GM18508 (cell line): ENCODE data around the gene PF4V1.

ENCODE experiments used
- ATAC-seq: cut with Tn5 transposase; IDR thresholded peaks from one replicate; pipeline ENCODE4 v1.9.1; 2021; ENCODE audit warnings: moderate number of reproducible peaks; ENCODE audit not compliant: insufficient read depth, unreplicated experiment

Gene PF4V1

GRCh38 chr4:73868206-73869129 lies 15.4 kb downstream of the PF4V1 start:
- ATAC-seq = no peak

GRCh38 chr4:73869130-73870055 lies 16.3 kb downstream of the PF4V1 start, which contains the start of gene CXCL1:
TSS of gene CXCL1 (plus strand) at chr4:73869393. CDS start at chr4:73869471, 78 bp downstream.
- no peak for ATAC-seq

GRCh38 chr4:73870260-73870659 lies 17.2 kb downstream of the PF4V1 start:
- ATAC-seq = no peak

- no peak for ATAC-seq
Measured at GRCh38 chr4:73870768-73871167, 17.7 kb downstream of the PF4V1 start.

- no peak for ATAC-seq
Measured at GRCh38 chr4:73871511-73872310, 18.6 kb downstream of the PF4V1 start.

- ATAC-seq = no peak
Measured at GRCh38 chr4:73872316-73873108, 19.4 kb downstream of the PF4V1 start.

- no peak for ATAC-seq
Measured at GRCh38 chr4:73874386-73874785, 21.3 kb downstream of the PF4V1 start.

GRCh38 chr4:73875401-73875800 lies 22.3 kb downstream of the PF4V1 start:
- no peak for ATAC-seq

- no peak for ATAC-seq
Measured at GRCh38 chr4:73883306-73883705, 30.2 kb downstream of the PF4V1 start.

GRCh38 chr4:73885574-73886267 lies 32.6 kb downstream of the PF4V1 start:
- ATAC-seq = no peak

GRCh38 chr4:73891326-73891725 lies 38.2 kb downstream of the PF4V1 start:
- ATAC-seq = no peak

- ATAC-seq = no peak
Measured at GRCh38 chr4:73891739-73892405, 38.8 kb downstream of the PF4V1 start.

- ATAC-seq = no peak
Measured at GRCh38 chr4:73892966-73893365, 39.9 kb downstream of the PF4V1 start.

GRCh38 chr4:73894001-73894400 lies 40.9 kb downstream of the PF4V1 start:
- ATAC-seq = no peak

- ATAC-seq = no peak
Measured at GRCh38 chr4:73895201-73896175, 42.4 kb downstream of the PF4V1 start.

- no peak for ATAC-seq
Measured at GRCh38 chr4:73896416-73896815, 43.3 kb downstream of the PF4V1 start.
